Stimulated activated CD8-positive, alpha-beta memory T cell treated with anti-CD3 and anti-CD28 coated beads, Interleukin-12 subunit alpha, Interleukin-12 subunit beta, amount 100 ng/mL, for 4 hours (primary cell): ENCODE data around the gene ENDOU.

Source experiments
- DNase-seq: peaks from one replicate; pipeline ENCODE4 v3.0.0-alpha.2; 2020; ENCODE audit warnings: low read depth

ENDOU gene

GRCh38 chr12:47757840-47758583 lies 32.7 kb upstream of the ENDOU start:
- DNase-seq, result no peak

- DNase-seq, result no peak
Measured at GRCh38 chr12:47757364-47757839, 32.1 kb upstream of the ENDOU start.

- no peak for DNase-seq
Measured at GRCh38 chr12:47755655-47756562, 30.6 kb upstream of the ENDOU start.

- DNase-seq, result no peak
Measured at GRCh38 chr12:47754881-47755280, 29.6 kb upstream of the ENDOU start.

- DNase-seq, result no peak
Measured at GRCh38 chr12:47754126-47754525, 28.8 kb upstream of the ENDOU start.

- DNase-seq, result no peak
Measured at GRCh38 chr12:47753021-47754001, 28.0 kb upstream of the ENDOU start.

GRCh38 chr12:47752552-47752951 lies 27.3 kb upstream of the ENDOU start:
- no peak for DNase-seq

GRCh38 chr12:47752121-47752520 lies 26.8 kb upstream of the ENDOU start:
- no peak for DNase-seq

- DNase-seq, result no peak
Measured at GRCh38 chr12:47751561-47751960, 26.3 kb upstream of the ENDOU start.

GRCh38 chr12:47750916-47751470 lies 25.7 kb upstream of the ENDOU start:
- DNase-seq, result no peak

GRCh38 chr12:47750229-47750798 lies 25.0 kb upstream of the ENDOU start:
- no peak for DNase-seq

GRCh38 chr12:47748899-47749298 lies 23.6 kb upstream of the ENDOU start:
- no peak for DNase-seq

- DNase-seq, result no peak
Measured at GRCh38 chr12:47748507-47748828, 23.2 kb upstream of the ENDOU start.

- DNase-seq, result no peak
Measured at GRCh38 chr12:47747596-47748506, 22.6 kb upstream of the ENDOU start.

- no peak for DNase-seq
Measured at GRCh38 chr12:47747126-47747525, 21.8 kb upstream of the ENDOU start.

GRCh38 chr12:47746523-47746922 lies 21.2 kb upstream of the ENDOU start:
- DNase-seq, result no peak

GRCh38 chr12:47746073-47746472 lies 20.8 kb upstream of the ENDOU start:
- no peak for DNase-seq

GRCh38 chr12:47745485-47746041 lies 20.3 kb upstream of the ENDOU start:
- no peak for DNase-seq

- DNase-seq, result no peak
Measured at GRCh38 chr12:47744778-47745436, 19.6 kb upstream of the ENDOU start.
